A673 (cell line): ENCODE measurements around the gene NR1I3. TPM values are rescaled to one million over a fixed set of nuclear protein-coding genes. Genes with fewer than 3 reads are reported as not detected.

Source experiments
- BruUV-seq: library from RNA; stranded (reverse); fragments of 400-500 nt; replicated peaks from 2 replicates; lab custom pipeline; 2021; lab: Mats Ljungman, UMichigan
- CTCF ChIA-PET: fragments of 300-600 bp; sonication (Branson Sonifier 250); formaldehyde crosslinking; loops from one replicate; lab custom pipeline; 2022; ENCODE audit warnings: antibody characterized with exemption; lab: Charles Lee
- POLR2A ChIA-PET: fragments of 300-600 bp; sonication (Branson Sonifier 250); formaldehyde crosslinking; loops from one replicate; lab custom pipeline; 2022; ENCODE audit warnings: antibody characterized with exemption; ENCODE audit not compliant: low non-redundant PET; lab: Charles Lee
- DNase-seq: peaks from one replicate; pipeline ENCODE4 v3.0.0-alpha.2; 2015; ENCODE audit warnings: low spot score
- H3K27ac ChIP-seq: fragments of 200-600 bp; sonication (generic); 2 replicates; pipeline ENCODE4 v1.5.1; 2016; ENCODE audit warnings: mixed run types, low read depth, mild to moderate bottlenecking, mixed read lengths, antibody characterized with exemption, low read length; ENCODE audit not compliant: poor library complexity, severe bottlenecking
- H3K27me3 ChIP-seq: fragments of 200-600 bp; sonication (generic); replicated peaks from 2 replicates; pipeline ENCODE4 v1.6.1; 2017; ENCODE audit warnings: mixed run types, low read depth, mild to moderate bottlenecking, mixed read lengths, antibody characterized with exemption, low read length; ENCODE audit not compliant: insufficient read depth, poor library complexity
- H3K36me3 ChIP-seq: fragments of 200-600 bp; sonication (generic); 2 replicates; pipeline ENCODE4 v1.6.1; 2016; ENCODE audit warnings: mixed run types, mild to moderate bottlenecking, mixed read lengths, antibody characterized with exemption, low read length; ENCODE audit not compliant: insufficient read depth, poor library complexity, severe bottlenecking
- H3K4me1 ChIP-seq: fragments of 200-600 bp; sonication (generic); 2 replicates; pipeline ENCODE4 v1.6.1; 2017; ENCODE audit warnings: mixed run types, mild to moderate bottlenecking, mixed read lengths, antibody characterized with exemption, low read length; ENCODE audit not compliant: insufficient read depth, poor library complexity, severe bottlenecking
- H3K4me3 ChIP-seq: fragments of 200-600 bp; sonication (generic); 2 replicates; pipeline ENCODE4 v1.5.1; 2016; ENCODE audit warnings: low read depth, mixed run types, mild to moderate bottlenecking, mixed read lengths, low read length; ENCODE audit not compliant: poor library complexity, severe bottlenecking
- H3K9me3 ChIP-seq: fragments of 200-600 bp; sonication (generic); 2 replicates; pipeline ENCODE4 v1.6.1; 2016; ENCODE audit warnings: mixed run types, low read depth, mild to moderate bottlenecking, mixed read lengths, antibody characterized with exemption, low read length; ENCODE audit not compliant: poor library complexity, severe bottlenecking
- CTCF ChIP-seq: fragments of 300-800, 200-600 bp; sonication (generic); conservative IDR thresholded peaks from 2 replicates; pipeline ENCODE4 v1.5.1; 2017; ENCODE audit warnings: low read depth, mild to moderate bottlenecking, antibody characterized with exemption, low read length, moderate library complexity, mixed read lengths
- EZH2 ChIP-seq: fragments of 200-600 bp; sonication (generic); IDR thresholded peaks from 2 replicates; pipeline ENCODE4 v1.6.1; 2017; ENCODE audit warnings: borderline replicate concordance, low read depth, mild to moderate bottlenecking, mixed read lengths, antibody characterized with exemption, low read length; ENCODE audit not compliant: poor library complexity, severe bottlenecking
- intact Hi-C: fragments of 100-400 bp; cut with micrococcal nuclease; formaldehyde crosslinking; loops from one replicate; pipeline ENCODE4 v1.10.0; 2022; ENCODE audit not compliant: unreplicated experiment
- total RNA-seq: library from RNA; stranded (reverse); gene quantifications from 2 replicates; pipeline ENCODE4 v1.2.3, GENCODE V29; 2021

NR1I3 gene
- total RNA-seq, 1 experiment from 2014 or later = not detected

GRCh38 chr1:161188381-161188780, 49.6 kb downstream of the NR1I3 start:
- peaks cover 18% of the 10 kb centered on the region for H3K4me1 ChIP-seq
- H3K27me3 ChIP-seq = no peaks in the 10 kb centered on the region
- no peak for DNase-seq
- no peak overlapping the region for H3K4me3 ChIP-seq
- no TSS peak for BruUV-seq
- TF ChIP-seq CTCF (no peak), EZH2 (no peak)
- peaks cover 27% of the 10 kb centered on the region for H3K36me3 ChIP-seq
- no peaks in the 10 kb centered on the region for H3K9me3 ChIP-seq
- ChIA-PET POLR2A (interaction anchor here (0.6 kb wide), 1 partner anchor 1042 kb away, joined by 9 read pairs; no protein-coding TSS in a partner anchor), CTCF (interaction anchor here (0.6 kb wide), 1 partner anchor 37 kb away, joined by 5 read pairs; no protein-coding TSS in a partner anchor)
- H3K27ac ChIP-seq = no peak overlapping the region
- intact Hi-C loops = no loop called here

- no peak for DNase-seq
- H3K4me1 ChIP-seq = peaks cover 13% of the 10 kb centered on the region
- no peak overlapping the region for H3K4me3 ChIP-seq
- no peaks in the 10 kb centered on the region for H3K9me3 ChIP-seq
- peaks cover 18% of the 10 kb centered on the region for H3K36me3 ChIP-seq
- intact Hi-C loops = no loop called here
- no peak overlapping the region for H3K27ac ChIP-seq
- TF ChIP-seq CTCF = no peak
- BruUV-seq = no TSS peak
- H3K27me3 ChIP-seq = no peaks in the 10 kb centered on the region
- CTCF ChIA-PET = no interaction called here
- POLR2A ChIA-PET = no interaction called here
Measured at GRCh38 chr1:161187311-161187710, 50.7 kb downstream of the NR1I3 start.

- Histone ChIP-seq H3K4me3 (no peak overlapping the region), H3K4me1 (peaks cover 13% of the 10 kb centered on the region), H3K27me3 (no peaks in the 10 kb centered on the region), H3K36me3 (peaks cover 4% of the 10 kb centered on the region), H3K27ac (peak overlapping the region; percentile 45), H3K9me3 (no peaks in the 10 kb centered on the region)
- POLR2A ChIA-PET = interaction anchor here (0.7 kb wide), 1 partner anchor 105 kb away, joined by 4 read pairs; no protein-coding TSS in a partner anchor
- CTCF ChIA-PET = interaction anchor here (0.6 kb wide), 1 partner anchor 215 kb away, joined by 6 read pairs; no protein-coding TSS in a partner anchor
- DNase-seq = no peak
- intact Hi-C loops = no loop called here
- BruUV-seq = no TSS peak
- TF ChIP-seq EZH2 = no peak
- no peak for TF ChIP-seq CTCF
Measured at GRCh38 chr1:161185732-161186311, 52.2 kb downstream of the NR1I3 start.
